Activated CD4-positive, alpha-beta memory T cell treated with anti-CD3 and anti-CD28 coated beads, Interleukin-2, amount 10 ng/mL, durations not matched to agents 7 days and 5 days (primary cell): ENCODE measurements around the gene EFCAB5. TPM values are rescaled to one million over a fixed set of nuclear protein-coding genes. Genes with fewer than 3 reads are reported as not detected.

ENCODE experiments used
- CTCF ChIA-PET: fragments of 350-600 bp; sonication (Branson Sonifier 250); formaldehyde crosslinking; loops from one replicate; lab custom pipeline; 2021; ENCODE audit warnings: antibody characterized with exemption, inconsistent platforms; lab: Charles Lee
- POLR2A ChIA-PET: fragments of 350-600 bp; sonication (Branson Sonifier 250); formaldehyde crosslinking; loops from one replicate; lab custom pipeline; 2021; ENCODE audit warnings: antibody characterized with exemption; lab: Charles Lee
- DNase-seq: peaks from one replicate; pipeline ENCODE4 v3.0.0-alpha.2; 2020
- H3K27ac Mint-ChIP-seq: one replicate; pipeline ENCODE4 v1.8.0; 2021; ENCODE audit warnings: mild to moderate bottlenecking, mixed read lengths
- H3K27me3 Mint-ChIP-seq: one replicate; pipeline ENCODE4 v1.8.0; 2021; ENCODE audit warnings: mixed read lengths
- H3K36me3 Mint-ChIP-seq: one replicate; pipeline ENCODE4 v1.8.0; 2021; ENCODE audit warnings: low read depth, mixed read lengths
- H3K4me1 Mint-ChIP-seq: one replicate; pipeline ENCODE4 v1.8.0; 2021; ENCODE audit warnings: mixed read lengths
- H3K4me3 Mint-ChIP-seq: one replicate; pipeline ENCODE4 v1.8.0; 2021; ENCODE audit warnings: mild to moderate bottlenecking, mixed read lengths
- H3K9me3 Mint-ChIP-seq: one replicate; pipeline ENCODE4 v1.8.0; 2021; ENCODE audit warnings: mixed read lengths
- total RNA-seq, 2 experiments: library from RNA; stranded (reverse); gene quantifications; one replicate each; pipeline ENCODE4 v1.2.3, GENCODE V29; 2021

EFCAB5 gene
- total RNA-seq, 2 experiments from 2014 or later, result 0.86 to 1.6 TPM

DNA sequence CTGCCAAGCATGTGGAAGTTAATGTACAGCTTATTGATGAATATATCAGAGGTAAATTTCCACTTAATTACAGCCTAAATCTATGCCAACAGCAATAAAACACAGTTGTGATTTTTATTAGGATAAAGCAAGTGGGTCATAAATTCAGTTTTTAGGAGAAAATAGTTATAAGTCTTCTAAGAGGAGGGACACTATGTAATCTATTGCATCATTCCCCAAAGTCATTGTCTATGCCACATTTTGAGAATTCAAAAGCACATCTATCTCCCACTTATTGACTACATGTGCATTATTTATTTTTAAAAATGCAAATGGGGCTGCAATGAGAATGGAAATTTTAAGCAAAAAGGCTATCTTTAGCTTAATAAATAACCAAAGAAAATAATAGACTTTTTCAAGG, 151.5 kb downstream of the EFCAB5 start:
- Mint-ChIP-seq H3K9me3 (no peaks in the 10 kb centered on the region), H3K4me3 (no peak overlapping the region), H3K36me3 (no peaks in the 10 kb centered on the region), H3K27ac (no peak overlapping the region), H3K4me1 (peaks cover 7% of the 10 kb centered on the region), H3K27me3 (peaks cover 50% of the 10 kb centered on the region)
- DNase-seq, result no peak
- POLR2A ChIA-PET, result no interaction called here
- CTCF ChIA-PET, result interaction anchor here (0.6 to 7.7 kb wide), 22 partner anchors 9 to 501 kb away, joined by 3 to 73 read pairs (median 6); partner anchors contain the start of gene SSH2

DNA sequence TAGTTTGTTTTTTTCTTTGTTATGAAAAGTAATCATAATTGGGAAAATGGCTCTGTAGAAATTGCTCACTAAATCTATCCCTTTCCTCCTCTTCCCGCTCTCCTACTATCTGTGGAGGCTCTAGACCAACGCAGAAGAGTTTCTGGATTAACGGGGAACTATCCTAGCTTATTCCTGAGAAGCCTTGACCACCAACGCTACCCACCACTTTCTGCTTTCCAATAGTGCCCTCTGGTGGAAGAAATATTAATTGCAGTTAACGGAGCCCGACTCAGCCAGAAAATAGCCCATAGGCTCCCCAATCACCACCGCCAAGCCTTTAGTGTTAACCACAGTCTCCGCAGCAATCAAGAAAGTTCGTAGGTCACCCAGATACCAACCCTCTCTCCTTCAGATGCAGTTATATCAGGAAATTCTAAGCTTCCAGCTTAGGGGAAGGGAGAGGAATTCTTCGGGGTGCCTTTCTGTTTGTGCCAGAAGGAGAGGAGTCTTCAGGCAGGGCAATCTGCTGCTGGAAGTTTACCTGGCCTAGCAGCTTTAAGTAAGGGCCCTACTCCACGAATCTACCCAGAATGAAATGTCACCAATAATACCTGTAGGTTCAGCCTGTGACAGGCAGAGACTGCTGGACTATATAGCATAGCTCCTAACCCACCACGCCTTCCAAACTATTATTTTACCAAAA, 152.2 kb downstream of the EFCAB5 start:
- ChIA-PET CTCF (interaction anchor here (0.6 to 7.7 kb wide), 22 partner anchors 10 to 502 kb away, joined by 3 to 73 read pairs (median 6); partner anchors contain the start of gene SSH2), POLR2A (no interaction called here)
- DNase-seq, result peak; percentile 45
- peaks cover 7% of the 10 kb centered on the region for H3K4me1 Mint-ChIP-seq
- H3K4me3 Mint-ChIP-seq, result no peak overlapping the region
- no peaks in the 10 kb centered on the region for H3K9me3 Mint-ChIP-seq
- peaks cover 52% of the 10 kb centered on the region for H3K27me3 Mint-ChIP-seq
- no peak overlapping the region for H3K27ac Mint-ChIP-seq
- no peaks in the 10 kb centered on the region for H3K36me3 Mint-ChIP-seq

- H3K4me1 Mint-ChIP-seq, result peaks cover 7% of the 10 kb centered on the region
- H3K36me3 Mint-ChIP-seq, result no peaks in the 10 kb centered on the region
- H3K9me3 Mint-ChIP-seq, result no peaks in the 10 kb centered on the region
- H3K27me3 Mint-ChIP-seq, result peaks cover 40% of the 10 kb centered on the region
- no peak overlapping the region for H3K4me3 Mint-ChIP-seq
- ChIA-PET CTCF (interaction anchor here (1.0 to 7.7 kb wide), 7 partner anchors 9 to 241 kb away, joined by 3 to 73 read pairs (median 7); partner anchors contain the start of gene SSH2), POLR2A (no interaction called here)
- no peak overlapping the region for H3K27ac Mint-ChIP-seq
- DNase-seq, result no peak
Measured at GRCh38 chr17:30095507-30096244, 154.2 kb downstream of the EFCAB5 start.

- CTCF ChIA-PET, result interaction anchor here (0.6 kb wide), 1 partner anchor 994 kb away, joined by 7 read pairs; no protein-coding TSS in a partner anchor
Measured at GRCh38 chr17:30101686-30102390, 160.4 kb downstream of the EFCAB5 start.

GRCh38 chr17:30103921-30104320, 162.5 kb downstream of the EFCAB5 start:
- H3K27me3 Mint-ChIP-seq, result peaks cover 8% of the 10 kb centered on the region
- H3K4me3 Mint-ChIP-seq, result no peak overlapping the region
- ChIA-PET POLR2A (interaction anchor here (0.7 to 3.6 kb wide), 4 partner anchors 11 to 260 kb away, joined by 3 to 30 read pairs (median 4); partner anchors contain the start of gene NSRP1), CTCF (interaction anchor here (0.6 to 7.8 kb wide), 29 partner anchors 10 to 836 kb away, joined by 3 to 169 read pairs (median 6); partner anchors contain the start of genes BLMH, SLC6A4 and TMIGD1)
- H3K4me1 Mint-ChIP-seq, result peaks cover 8% of the 10 kb centered on the region
- no peaks in the 10 kb centered on the region for H3K9me3 Mint-ChIP-seq
- no peak overlapping the region for H3K27ac Mint-ChIP-seq
- H3K36me3 Mint-ChIP-seq, result no peaks in the 10 kb centered on the region
- no peak for DNase-seq

More at GRCh38 chr17:30101686-30102390, 160.4 kb downstream of the EFCAB5 start:
- no peak overlapping the region for H3K27ac Mint-ChIP-seq
- no peaks in the 10 kb centered on the region for H3K36me3 Mint-ChIP-seq
- no peaks in the 10 kb centered on the region for H3K9me3 Mint-ChIP-seq
- POLR2A ChIA-PET, result no interaction called here
- peaks cover 8% of the 10 kb centered on the region for H3K27me3 Mint-ChIP-seq
- no peak overlapping the region for H3K4me3 Mint-ChIP-seq
- DNase-seq, result no peak
- H3K4me1 Mint-ChIP-seq, result peaks cover 8% of the 10 kb centered on the region

GRCh38 chr17:30104575-30105339, 163.3 kb downstream of the EFCAB5 start:
- Mint-ChIP-seq H3K4me1 (peaks cover 8% of the 10 kb centered on the region), H3K27me3 (peaks cover 8% of the 10 kb centered on the region), H3K36me3 (no peaks in the 10 kb centered on the region), H3K27ac (no peak overlapping the region), H3K4me3 (peak overlapping the region; percentile 63), H3K9me3 (no peaks in the 10 kb centered on the region)
- DNase-seq, result peak; percentile 75
- ChIA-PET POLR2A (interaction anchor here (0.6 to 3.6 kb wide), 12 partner anchors 10 to 415 kb away, joined by 3 to 30 read pairs (median 4); partner anchors contain the start of genes BLMH, GOSR1 and NSRP1), CTCF (interaction anchor here (0.6 to 7.8 kb wide), 43 partner anchors 9 to 1391 kb away, joined by 3 to 169 read pairs (median 4); partner anchors contain the start of genes BLMH, GOSR1, NSRP1 and SLC6A4)

- H3K27ac Mint-ChIP-seq, result no peak overlapping the region
- H3K9me3 Mint-ChIP-seq, result no peaks in the 10 kb centered on the region
- ChIA-PET POLR2A (interaction anchor here (0.9 to 5.4 kb wide), 3 partner anchors 7 to 221 kb away, joined by 3 to 30 read pairs (median 3); partner anchors contain the start of gene TMIGD1), CTCF (interaction anchor here (1.6 to 4.1 kb wide), 6 partner anchors 8 to 365 kb away, joined by 4 to 54 read pairs (median 10); partner anchors contain the start of gene GOSR1)
- DNase-seq, result no peak
- H3K36me3 Mint-ChIP-seq, result peaks cover 8% of the 10 kb centered on the region
- H3K4me1 Mint-ChIP-seq, result peaks cover 30% of the 10 kb centered on the region
- H3K4me3 Mint-ChIP-seq, result no peak overlapping the region
- peaks cover 7% of the 10 kb centered on the region for H3K27me3 Mint-ChIP-seq
Measured at GRCh38 chr17:30112794-30113193, 171.4 kb downstream of the EFCAB5 start.

- H3K27ac Mint-ChIP-seq, result no peak overlapping the region
- peaks cover 4% of the 10 kb centered on the region for H3K27me3 Mint-ChIP-seq
- peaks cover 9% of the 10 kb centered on the region for H3K36me3 Mint-ChIP-seq
- H3K4me1 Mint-ChIP-seq, result peaks cover 34% of the 10 kb centered on the region
- H3K9me3 Mint-ChIP-seq, result no peaks in the 10 kb centered on the region
- POLR2A ChIA-PET, result interaction anchor here (0.9 to 5.4 kb wide), 4 partner anchors 8 to 266 kb away, joined by 3 to 30 read pairs (median 4); partner anchors contain the start of genes CPD and TMIGD1
- CTCF ChIA-PET, result interaction anchor here (1.1 to 4.1 kb wide), 7 partner anchors 8 to 496 kb away, joined by 3 to 54 read pairs (median 9); partner anchors contain the start of gene GOSR1
- DNase-seq, result peak; percentile 43
- no peak overlapping the region for H3K4me3 Mint-ChIP-seq
Measured at GRCh38 chr17:30113213-30113612, 171.8 kb downstream of the EFCAB5 start.

DNA sequence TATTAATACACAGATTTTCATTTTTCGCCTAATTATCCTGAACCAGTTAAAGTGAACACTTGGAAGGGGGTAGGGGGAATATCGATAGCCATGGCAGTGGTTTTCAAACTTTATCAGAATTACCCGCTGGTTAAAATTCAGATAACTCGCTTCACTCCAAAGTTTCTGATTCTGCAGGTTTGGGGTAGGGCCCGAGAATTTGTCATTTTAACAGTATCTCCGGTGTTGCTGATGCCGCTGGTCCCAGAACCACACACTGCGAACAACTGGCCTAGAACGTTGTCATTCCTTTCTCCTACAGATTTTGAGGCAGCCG, 174.9 kb downstream of the EFCAB5 start:
- Mint-ChIP-seq H3K27ac (peak overlapping the region; percentile 90), H3K4me1 (peaks cover 57% of the 10 kb centered on the region), H3K9me3 (no peaks in the 10 kb centered on the region), H3K4me3 (peak overlapping the region; percentile 86), H3K36me3 (peaks cover 28% of the 10 kb centered on the region), H3K27me3 (peaks cover 1% of the 10 kb centered on the region)
- CTCF ChIA-PET, result interaction anchor here (0.7 to 4.1 kb wide), 2 partner anchors 9 to 66 kb away, joined by 3 to 30 read pairs; no protein-coding TSS in a partner anchor
- POLR2A ChIA-PET, result interaction anchor here (0.9 to 5.4 kb wide), 5 partner anchors 11 to 549 kb away, joined by 3 to 30 read pairs (median 3); partner anchors contain the start of gene BLMH
- DNase-seq, result no peak

DNA sequence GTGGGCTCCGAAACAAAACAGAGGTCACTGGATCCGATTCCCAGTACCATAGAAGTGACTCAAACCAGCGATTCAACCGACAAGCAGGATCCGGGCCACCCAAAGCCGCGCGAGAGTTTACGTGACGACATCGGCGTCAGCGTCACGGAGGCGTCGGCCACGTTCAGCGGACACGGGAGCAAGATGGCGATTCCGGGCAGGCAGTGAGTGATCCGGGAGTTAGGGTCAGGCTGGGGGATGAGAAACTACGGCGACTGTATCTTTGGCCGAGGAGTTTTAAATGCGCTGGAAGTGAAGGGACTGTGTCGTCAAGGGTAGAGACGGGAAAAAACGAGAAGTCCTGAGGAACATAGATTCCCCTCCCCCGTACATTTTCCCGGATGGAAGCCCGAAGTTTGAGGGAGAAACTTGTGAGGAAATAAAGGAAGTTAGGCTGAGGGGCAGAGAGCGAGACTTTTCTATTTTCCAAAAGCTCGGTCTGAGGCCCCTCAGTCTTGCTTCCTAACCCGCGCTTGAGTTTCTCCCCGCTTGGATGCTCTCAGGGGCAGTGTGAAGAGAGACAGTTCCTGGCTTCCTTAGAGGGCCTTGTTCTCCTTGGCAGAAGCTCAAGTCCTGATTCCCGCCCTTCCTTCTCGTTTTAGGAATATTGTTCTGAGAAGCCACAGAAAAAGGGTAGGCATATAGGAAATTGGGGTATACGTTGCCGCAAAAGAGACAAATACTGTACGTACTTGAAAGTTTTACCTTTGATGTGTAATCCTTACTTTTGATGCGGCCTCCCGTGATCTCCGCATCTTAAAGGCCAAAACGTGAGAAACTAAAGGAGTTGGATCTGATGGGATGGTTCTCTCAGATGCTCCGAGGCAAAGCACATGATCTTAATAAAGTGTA, 175.5 kb downstream of the EFCAB5 start, which contains the start of gene NSRP1:
Gene NSRP1 (plus strand): TSS at position 156 of the 891 bp plus-strand sequence. CDS start 28 bp downstream, at position 184.
- H3K27me3 Mint-ChIP-seq, result no peaks in the 10 kb centered on the region
- ChIA-PET POLR2A (interaction anchor here (0.8 to 5.4 kb wide), 12 partner anchors 8 to 551 kb away, joined by 3 to 30 read pairs (median 3); partner anchors contain the start of gene BLMH), CTCF (interaction anchor here (0.7 to 2.6 kb wide), 6 partner anchors 11 to 224 kb away, joined by 3 to 22 read pairs (median 5); no protein-coding TSS in a partner anchor)
- peak; percentile 97 for DNase-seq
- H3K36me3 Mint-ChIP-seq, result peaks cover 31% of the 10 kb centered on the region
- H3K9me3 Mint-ChIP-seq, result no peaks in the 10 kb centered on the region
- peak within 1 kb of the TSS; percentile 90 for H3K27ac Mint-ChIP-seq
- H3K4me1 Mint-ChIP-seq, result peaks cover 62% of the 10 kb centered on the region
- peak within 1 kb of the TSS; percentile 86 for H3K4me3 Mint-ChIP-seq
